ENCODE results near the gene LMAN2. TPM values are rescaled to one million over a fixed set of nuclear protein-coding genes. Genes with fewer than 3 reads are reported as not detected.
"Not testable (repeated sequence)": the region's sequence is repeated elsewhere in the genome, so short reads cannot be mapped to it uniquely, and the experiment has no call there.

The LMAN2 gene
- total RNA-seq, 2 experiments from 2014 or later, result 110 to 117 TPM

GRCh38 chr5:177307544-177308363 lies 43.7 kb downstream of the LMAN2 start:
- ChIA-PET POLR2A (interaction anchor here (0.7 to 0.9 kb wide), 3 partner anchors 81 to 138 kb away, joined by 3 to 5 read pairs (median 4); no protein-coding TSS in a partner anchor), CTCF (interaction anchor here (1.2 to 3.7 kb wide), 6 partner anchors 65 to 194 kb away, joined by 3 to 27 read pairs (median 19); no protein-coding TSS in a partner anchor)

GRCh38 chr5:177306674-177307543 lies 44.6 kb downstream of the LMAN2 start:
- ChIA-PET CTCF (interaction anchor here (1.4 kb wide), 1 partner anchor 51 kb away, joined by 3 read pairs; the partner anchor contains the start of gene RGS14), POLR2A (interaction anchor here (0.5 to 0.9 kb wide), 2 partner anchors 30 to 139 kb away, joined by 3 read pairs; no protein-coding TSS in a partner anchor)

- CTCF ChIA-PET, result interaction anchor here (1.4 kb wide), 1 partner anchor 52 kb away, joined by 3 read pairs; the partner anchor contains the start of gene RGS14
Measured at GRCh38 chr5:177306103-177306640, 45.3 kb downstream of the LMAN2 start.

GRCh38 chr5:177304392-177305119 lies 46.9 kb downstream of the LMAN2 start:
- POLR2A ChIA-PET, result no interaction called here
- CTCF ChIA-PET, result interaction anchor here (0.5 to 1.0 kb wide), 4 partner anchors 12 to 291 kb away, joined by 3 to 5 read pairs (median 3); no protein-coding TSS in a partner anchor

More at GRCh38 chr5:177306103-177306640, 45.3 kb downstream of the LMAN2 start:
- POLR2A ChIA-PET, result not testable (repeated sequence)

- POLR2A ChIA-PET, result interaction anchor here (0.6 to 1.0 kb wide), 4 partner anchors 43 to 1297 kb away, joined by 3 to 4 read pairs (median 3); no protein-coding TSS in a partner anchor
- CTCF ChIA-PET, result interaction anchor here (0.6 to 1.4 kb wide), 6 partner anchors 9 to 189 kb away, joined by 3 to 7 read pairs (median 4); no protein-coding TSS in a partner anchor
Measured at GRCh38 chr5:177303925-177304391, 47.5 kb downstream of the LMAN2 start.

DNA sequence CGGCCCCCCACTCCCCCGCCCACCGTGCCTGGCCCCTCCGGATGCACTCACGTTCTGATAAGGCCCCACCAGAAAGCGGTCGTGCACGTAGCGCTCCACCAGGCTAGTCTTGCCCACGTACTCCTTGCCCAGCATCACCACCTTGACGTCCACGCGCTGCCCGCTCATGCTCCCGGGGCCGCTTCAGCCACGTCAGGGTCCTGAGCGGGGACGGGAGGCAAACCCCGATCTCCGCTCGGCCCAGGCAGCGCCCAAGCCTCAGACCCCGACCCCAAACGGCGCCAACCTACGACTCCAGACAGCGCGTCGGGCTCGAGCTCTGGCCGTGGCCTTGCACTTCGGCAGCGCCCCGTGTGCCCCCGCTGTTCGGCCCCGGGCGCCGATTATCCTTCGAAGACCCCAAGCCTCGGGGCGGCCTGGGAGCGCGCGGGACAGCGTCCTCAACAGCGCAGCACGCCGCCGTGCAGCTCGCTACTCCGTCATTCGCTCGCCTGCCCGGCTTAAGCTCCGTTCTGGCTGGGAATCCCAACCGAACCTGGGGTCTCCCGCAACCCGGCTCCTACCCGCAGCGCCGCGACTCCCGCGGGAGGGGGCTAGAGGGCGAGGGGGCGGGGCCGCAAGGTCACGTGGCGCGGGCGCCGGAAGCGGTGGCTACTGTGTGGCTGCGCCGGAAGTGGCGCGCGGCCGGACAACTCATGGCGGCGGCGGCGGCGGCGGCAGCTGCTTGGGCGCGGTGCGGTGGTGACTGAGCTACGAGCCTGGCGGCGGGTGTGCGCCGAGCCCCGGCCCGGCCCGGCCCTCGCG lies 48.1 kb downstream of the LMAN2 start, which contains the start of the genes PRELID1 and RAB24:
PRELID1 (plus strand) TSS at position 679 of the 804 bp plus-strand sequence. CDS start 187 bp downstream, outside the sequence.
RAB24 (minus strand) TSS at position 599 of the 804 bp plus-strand sequence; CDS start at position 168, 431 bp downstream.
- CTCF ChIA-PET, result interaction anchor here (0.5 to 1.4 kb wide), 8 partner anchors 9 to 188 kb away, joined by 3 to 7 read pairs (median 4); no protein-coding TSS in a partner anchor
- POLR2A ChIA-PET, result interaction anchor here (0.6 to 1.0 kb wide), 4 partner anchors 43 to 1297 kb away, joined by 3 to 4 read pairs (median 3); no protein-coding TSS in a partner anchor

DNA sequence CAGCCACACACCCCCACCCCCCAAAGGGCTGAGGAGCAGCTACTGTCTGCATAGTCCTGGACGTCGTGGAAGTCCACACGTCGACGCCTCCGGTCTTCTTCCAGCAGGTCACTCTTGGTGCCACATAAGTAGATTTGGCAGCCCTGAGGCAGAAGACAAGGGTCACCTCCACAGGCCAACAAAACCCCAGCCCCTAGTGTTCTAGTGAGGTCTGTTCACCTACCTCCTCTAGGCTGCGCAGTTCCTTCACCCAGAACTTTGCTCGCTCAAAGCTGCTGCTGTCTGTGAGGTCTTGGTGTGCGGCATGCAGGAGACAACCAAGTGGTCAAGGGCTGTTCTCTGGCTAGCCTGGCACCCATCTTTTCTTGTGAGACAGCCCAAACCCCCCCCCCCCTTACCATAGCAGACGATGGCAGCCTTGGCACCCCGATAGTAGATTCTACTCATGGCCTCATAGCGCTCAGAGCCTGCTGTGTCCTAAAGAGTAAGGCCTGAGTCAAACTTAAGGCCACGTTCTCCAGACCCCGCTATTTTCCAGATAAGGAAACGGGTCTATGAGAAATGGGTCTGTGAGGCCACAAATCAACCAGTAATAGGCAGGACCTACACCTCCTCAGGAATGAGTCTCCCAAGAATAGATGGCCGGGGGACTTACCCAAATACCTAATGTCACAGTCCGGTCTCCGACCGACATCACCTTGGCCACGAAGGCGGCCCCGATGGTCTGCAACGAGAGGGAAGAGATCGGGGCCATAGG lies 48.9 kb downstream of the LMAN2 start:
- CTCF ChIA-PET, result interaction anchor here (0.7 to 2.0 kb wide), 6 partner anchors 10 to 189 kb away, joined by 3 to 7 read pairs (median 4); no protein-coding TSS in a partner anchor
- POLR2A ChIA-PET, result no interaction called here

- ChIA-PET POLR2A (interaction anchor here (1.5 kb wide), 1 partner anchor 168 kb away, joined by 3 read pairs; no protein-coding TSS in a partner anchor), CTCF (interaction anchor here (0.5 to 2.0 kb wide), 7 partner anchors 9 to 188 kb away, joined by 3 to 6 read pairs (median 3); no protein-coding TSS in a partner anchor)
Measured at GRCh38 chr5:177301503-177302165, 49.8 kb downstream of the LMAN2 start.

GRCh38 chr5:177300951-177301350 lies 50.5 kb downstream of the LMAN2 start:
- POLR2A ChIA-PET, result interaction anchor here (1.5 kb wide), 1 partner anchor 168 kb away, joined by 3 read pairs; no protein-coding TSS in a partner anchor
- CTCF ChIA-PET, result interaction anchor here (0.5 to 2.3 kb wide), 7 partner anchors 9 to 187 kb away, joined by 3 to 7 read pairs (median 4); no protein-coding TSS in a partner anchor

DNA sequence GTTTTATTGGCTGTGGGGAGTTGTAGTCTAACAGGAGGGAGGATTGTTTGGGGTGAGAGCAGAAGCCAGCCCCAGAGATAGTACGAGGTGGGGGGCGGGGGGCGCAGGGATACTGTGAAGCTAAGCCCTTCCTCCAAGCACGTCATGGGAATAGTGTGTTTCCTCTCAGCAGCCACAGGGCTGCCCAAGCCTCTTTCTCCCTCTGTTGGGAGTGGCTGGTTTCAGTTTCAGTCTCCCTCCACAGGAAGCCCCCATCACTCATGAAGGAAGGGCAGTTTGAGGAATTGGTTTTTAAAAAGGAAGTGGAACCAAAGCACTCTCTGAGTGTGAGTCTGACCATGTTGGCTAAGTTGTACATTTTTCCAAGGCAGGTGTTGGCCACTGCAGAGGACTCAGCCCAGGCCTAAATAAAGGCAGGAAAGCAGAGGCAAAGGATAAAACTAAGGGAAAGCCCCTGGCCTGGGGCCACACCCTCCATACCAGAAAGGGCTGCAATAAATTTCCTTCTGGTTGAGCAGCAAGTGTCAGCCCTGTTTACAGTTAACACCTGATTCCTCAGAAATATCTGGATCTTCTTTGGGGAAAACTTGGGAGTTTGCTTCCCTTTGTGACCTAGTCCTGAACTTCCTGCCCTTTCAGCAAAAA lies 51.1 kb downstream of the LMAN2 start:
- POLR2A ChIA-PET, result interaction anchor here (0.6 to 1.5 kb wide), 2 partner anchors 13 to 167 kb away, joined by 3 read pairs; no protein-coding TSS in a partner anchor

DNA sequence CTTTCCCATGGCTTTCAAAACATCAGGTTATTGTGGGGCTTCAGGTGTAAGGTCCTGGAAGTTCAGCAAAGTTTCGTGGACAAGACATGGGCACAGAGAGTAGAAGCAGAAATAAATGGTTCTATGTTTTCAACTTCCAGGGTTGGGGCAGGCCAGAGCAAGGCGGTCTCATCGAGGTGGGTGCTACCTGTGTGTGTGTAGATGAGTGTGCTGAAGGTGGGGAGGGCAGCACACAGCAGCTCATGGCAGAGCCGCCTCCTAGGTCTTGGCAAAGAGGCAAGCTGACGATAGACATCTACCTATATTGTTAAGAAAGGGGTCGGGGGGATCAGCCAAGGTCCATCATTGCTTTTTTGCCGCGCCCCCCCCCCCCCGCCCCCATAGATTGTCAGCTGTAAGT lies 51.8 kb downstream of the LMAN2 start:
- ChIA-PET CTCF (interaction anchor here (1.2 to 2.3 kb wide), 2 partner anchors 10 to 198 kb away, joined by 3 to 7 read pairs; partner anchors contain the start of gene PDLIM7), POLR2A (interaction anchor here (0.6 kb wide), 1 partner anchor 14 kb away, joined by 3 read pairs; no protein-coding TSS in a partner anchor)

More for the DNA sequence above, 51.1 kb downstream of the LMAN2 start:
- CTCF ChIA-PET, result interaction anchor here (1.2 to 2.3 kb wide), 4 partner anchors 8 to 198 kb away, joined by 3 to 7 read pairs (median 4); partner anchors contain the start of gene PDLIM7

GRCh38 chr5:177297922-177298321 lies 53.5 kb downstream of the LMAN2 start:
- POLR2A ChIA-PET, result no interaction called here
- CTCF ChIA-PET, result interaction anchor here (1.1 kb wide), 2 partner anchors 11 to 66 kb away, joined by 3 to 4 read pairs; no protein-coding TSS in a partner anchor

- ChIA-PET POLR2A (interaction anchor here (0.6 kb wide), 1 partner anchor 289 kb away, joined by 3 read pairs; no protein-coding TSS in a partner anchor), CTCF (interaction anchor here (0.8 kb wide), 1 partner anchor 13 kb away, joined by 4 read pairs; no protein-coding TSS in a partner anchor)
Measured at GRCh38 chr5:177296581-177296980, 54.9 kb downstream of the LMAN2 start.

- POLR2A ChIA-PET, result no interaction called here
- CTCF ChIA-PET, result no interaction called here
Measured at GRCh38 chr5:177295924-177296323, 55.5 kb downstream of the LMAN2 start.
